ENCODE results near the gene TBX4. TPM values are rescaled to one million over a fixed set of nuclear protein-coding genes. Genes with fewer than 3 reads are reported as not detected.

The TBX4 gene
- total RNA-seq, 3 donors from 2014 or later = not detected

DNA sequence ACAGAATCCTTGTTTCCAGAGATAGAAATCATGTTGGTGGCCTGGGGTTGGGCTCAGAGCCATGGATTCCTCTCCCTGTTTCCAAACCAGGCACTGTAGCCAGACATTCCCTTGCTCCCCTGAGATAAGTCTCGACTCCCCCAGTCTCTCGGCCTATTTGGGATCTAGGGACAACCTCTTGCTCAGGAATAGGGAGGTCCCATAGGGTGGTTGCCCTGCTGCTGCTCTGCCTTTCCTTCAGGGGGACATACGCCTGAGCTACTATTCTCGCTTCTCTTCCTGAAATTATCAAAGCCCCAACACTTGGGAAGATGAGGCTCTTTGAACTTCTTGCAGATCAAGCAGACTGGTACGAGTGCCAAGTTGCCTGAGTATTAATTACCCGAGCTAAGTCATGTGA lies 58.0 kb downstream of the TBX4 start:
- no peak for ATAC-seq
- H3K36me3 ChIP-seq (ENCODE audit: low read depth) = no peaks in the 10 kb centered on the region
- H3K4me3 ChIP-seq = no peak overlapping the region
- H3K9me3 ChIP-seq = no peaks in the 10 kb centered on the region
- no peak for TF ChIP-seq CTCF (IDR thresholded peaks at IDR 0.05)
- H3K4me1 ChIP-seq (ENCODE audit: low read depth) = no peaks in the 10 kb centered on the region
- intact Hi-C loops (cut with DNase I, micrococcal nuclease) = no loop called here
- DNase-seq = no peak

DNA sequence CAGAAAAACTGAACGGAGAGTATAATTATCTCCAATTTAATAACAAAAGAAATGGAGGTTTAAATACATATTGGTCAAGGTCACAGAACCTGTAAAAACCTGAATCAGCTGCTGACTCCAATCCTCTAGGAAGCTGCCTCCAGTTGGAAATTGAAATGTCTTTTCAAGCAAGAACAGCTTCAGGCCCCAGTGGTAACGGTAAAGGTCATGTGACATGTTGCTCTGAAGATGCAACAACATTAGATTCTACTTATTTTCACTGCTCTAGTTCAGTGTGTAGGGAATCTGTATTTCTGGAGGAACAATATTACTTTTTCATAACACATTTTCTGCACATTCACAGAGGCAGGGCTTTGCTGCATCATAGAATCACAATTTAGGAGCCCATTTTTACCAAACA lies 58.8 kb downstream of the TBX4 start:
- H3K4me3 ChIP-seq = no peak overlapping the region
- H3K36me3 ChIP-seq (ENCODE audit: low read depth) = no peaks in the 10 kb centered on the region
- intact Hi-C loops (cut with DNase I, micrococcal nuclease) = no loop called here
- no peaks in the 10 kb centered on the region for H3K4me1 ChIP-seq (ENCODE audit: low read depth)
- no peak for TF ChIP-seq CTCF (IDR thresholded peaks at IDR 0.05)
- no peaks in the 10 kb centered on the region for H3K9me3 ChIP-seq
- ATAC-seq (no peak), DNase-seq (no peak)

GRCh38 chr17:61511480-61512182 lies 59.4 kb downstream of the TBX4 start:
- intact Hi-C loops (cut with DNase I, micrococcal nuclease) = no loop called here
- TF ChIP-seq CTCF (IDR thresholded peaks at IDR 0.05) = no peak
- no peak for ATAC-seq
- H3K4me3 ChIP-seq = no peak overlapping the region
- no peak for DNase-seq
- no peaks in the 10 kb centered on the region for H3K36me3 ChIP-seq (ENCODE audit: low read depth)
- no peaks in the 10 kb centered on the region for H3K9me3 ChIP-seq
- H3K4me1 ChIP-seq (ENCODE audit: low read depth) = no peaks in the 10 kb centered on the region

DNA sequence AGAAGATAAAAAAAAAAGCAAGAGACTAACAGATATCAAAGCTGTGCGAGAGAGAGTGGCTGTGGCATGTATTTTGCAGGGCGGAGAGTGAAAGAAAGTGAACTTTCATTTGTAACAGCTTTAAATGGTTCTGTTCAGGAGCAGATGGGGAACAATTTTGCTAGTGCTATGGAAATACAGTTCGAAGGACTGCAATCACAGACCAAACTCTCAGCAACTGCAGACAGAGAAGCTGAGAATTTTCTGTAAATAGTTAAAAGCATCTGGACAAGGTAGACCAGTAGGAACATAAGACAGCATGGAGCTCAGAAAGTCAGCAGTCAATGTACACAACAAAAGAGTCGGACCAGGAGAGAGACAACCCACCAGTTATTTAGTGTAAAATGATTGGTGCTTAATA lies 62.3 kb downstream of the TBX4 start:
- no peak for TF ChIP-seq CTCF (IDR thresholded peaks at IDR 0.05)
- H3K4me1 ChIP-seq (ENCODE audit: low read depth) = no peaks in the 10 kb centered on the region
- no peak overlapping the region for H3K4me3 ChIP-seq
- DNase-seq (no peak), ATAC-seq (no peak)
- H3K36me3 ChIP-seq (ENCODE audit: low read depth) = no peaks in the 10 kb centered on the region
- intact Hi-C loops (cut with DNase I, micrococcal nuclease) = no loop called here
- H3K9me3 ChIP-seq = no peaks in the 10 kb centered on the region

GRCh38 chr17:61517265-61517664 lies 65.0 kb downstream of the TBX4 start:
- intact Hi-C loops (cut with DNase I, micrococcal nuclease) = no loop called here

More at GRCh38 chr17:61517265-61517664, 65.0 kb downstream of the TBX4 start:
- Histone ChIP-seq H3K9me3 (no peaks in the 10 kb centered on the region), H3K36me3 (ENCODE audit: low read depth) (no peaks in the 10 kb centered on the region), H3K4me1 (ENCODE audit: low read depth) (no peaks in the 10 kb centered on the region), H3K4me3 (no peak overlapping the region)
- no peak for TF ChIP-seq CTCF (IDR thresholded peaks at IDR 0.05)
- ATAC-seq (no peak), DNase-seq (no peak)
